CD14-positive monocyte (primary cell): Measurements from ENCODE around the gene ANO2. TPM values are rescaled to one million over a fixed set of nuclear protein-coding genes. Genes with fewer than 3 reads are reported as not detected.

ENCODE experiments used
- DNase-seq, 3 donors: peaks; one replicate each; pipeline ENCODE4 v3.0.0-alpha.2; 2011 to 2022
- H2AFZ ChIP-seq: 2 replicates; pipeline ENCODE4 v1.6.0; 2012; ENCODE audit warnings: mild to moderate bottlenecking, low read depth, low read length, inconsistent platforms; ENCODE audit not compliant: insufficient read depth, poor library complexity, severe bottlenecking
- H3K27ac ChIP-seq, 2 donors: 1 replicate in 1 of 2; 2 replicates in 1 of 2; pipeline ENCODE4 v1.5.1; 2012 to 2013; ENCODE audit warnings: low read length in 2 of 2, control low read depth in 1 of 2, inconsistent platforms in 1 of 2, low read depth in 1 of 2, mild to moderate bottlenecking in 1 of 2
- H3K27me3 ChIP-seq, 2 donors: one replicate each; pipeline versions ENCODE4 v1.6.0 to v1.6.1; 2011 to 2013; ENCODE audit warnings: low read length in 2 of 2; ENCODE audit not compliant: control insufficient read depth in 2 of 2, insufficient read depth in 2 of 2
- H3K36me3 ChIP-seq, 2 donors: replicated peaks in 1 of 2; 1 replicate in 1 of 2; 2 replicates in 1 of 2; pipeline versions ENCODE4 v1.5.1 to v1.6.1; 2012 to 2013; ENCODE audit warnings: low read length in 2 of 2, control low read depth in 1 of 2, inconsistent platforms in 1 of 2, mild to moderate bottlenecking in 1 of 2; ENCODE audit not compliant: insufficient read depth in 2 of 2, control insufficient read depth in 1 of 2
- H3K4me1 ChIP-seq, 2 donors: 1 replicate in 1 of 2; 2 replicates in 1 of 2; pipeline versions ENCODE4 v1.5.1 to v1.6.1; 2012 to 2013; ENCODE audit warnings: low read length in 2 of 2, control low read depth in 1 of 2, inconsistent platforms in 1 of 2, mild to moderate bottlenecking in 1 of 2, moderate library complexity in 1 of 2; ENCODE audit not compliant: insufficient read depth in 2 of 2, control insufficient read depth in 1 of 2
- H3K4me2 ChIP-seq: replicated peaks from 2 replicates; pipeline ENCODE3; 2012; ENCODE audit warnings: low read length, moderate library complexity, mild to moderate bottlenecking; ENCODE audit not compliant: poor library complexity, severe bottlenecking; ENCODE audit errors: extremely low read depth
- H3K4me3 ChIP-seq, 3 experiments: fragments of 200-600 bp in 1 of 3; sonication (generic) in 1 of 3; replicated peaks in 1 of 3; 1 replicate in 2 of 3; 2 replicates in 1 of 3; pipeline ENCODE4 v1.5.1; 2011 to 2013; ENCODE audit warnings: low read length in 3 of 3, mild to moderate bottlenecking in 3 of 3, control low read depth in 2 of 3, low read depth in 2 of 3, inconsistent platforms in 1 of 3, moderate library complexity in 1 of 3
- H3K79me2 ChIP-seq: 2 replicates; pipeline ENCODE4 v1.6.0; 2012; ENCODE audit warnings: mild to moderate bottlenecking, control low read depth, inconsistent platforms, low read length, moderate library complexity; ENCODE audit not compliant: insufficient read depth
- H3K9ac ChIP-seq: 2 replicates; pipeline ENCODE4 v1.6.0; 2017; ENCODE audit warnings: low read length, mild to moderate bottlenecking; ENCODE audit not compliant: insufficient read depth, poor library complexity, severe bottlenecking
- H3K9me3 ChIP-seq, 2 donors: replicated peaks in 1 of 2; 1 replicate in 1 of 2; 2 replicates in 1 of 2; pipeline versions ENCODE4 v1.5.1 to v1.6.1; 2012 to 2013; ENCODE audit warnings: low read length in 2 of 2, control low read depth in 1 of 2; ENCODE audit not compliant: control insufficient read depth in 1 of 2, insufficient read depth in 1 of 2
- H4K20me1 ChIP-seq: 2 replicates; pipeline ENCODE4 v1.6.0; 2012; ENCODE audit warnings: mild to moderate bottlenecking, low read length, control low read depth, moderate library complexity; ENCODE audit not compliant: insufficient read depth
- H3K27ac Mint-ChIP-seq, 7 donors: one replicate each; pipeline ENCODE4 v1.8.0; 2020; ENCODE audit warnings: mild to moderate bottlenecking in 7 of 7, mixed read lengths in 7 of 7, moderate library complexity in 6 of 7, inconsistent platforms in 2 of 7
- H3K27me3 Mint-ChIP-seq, 3 donors: one replicate each; pipeline ENCODE4 v1.8.0; 2021 to 2022; ENCODE audit warnings: low read depth in 3 of 3, mild to moderate bottlenecking in 3 of 3, mixed read lengths in 3 of 3, moderate library complexity in 3 of 3, inconsistent platforms in 1 of 3
- H3K36me3 Mint-ChIP-seq, 2 donors: one replicate each; pipeline ENCODE4 v1.8.0; 2020; ENCODE audit warnings: mixed read lengths in 2 of 2, inconsistent platforms in 1 of 2, mild to moderate bottlenecking in 1 of 2
- H3K4me1 Mint-ChIP-seq: one replicate; pipeline ENCODE4 v1.8.0; 2020; ENCODE audit warnings: mild to moderate bottlenecking, mixed read lengths
- H3K4me3 Mint-ChIP-seq, 2 donors: one replicate each; pipeline ENCODE4 v1.8.0; 2020; ENCODE audit warnings: mild to moderate bottlenecking in 2 of 2, mixed read lengths in 2 of 2, moderate library complexity in 1 of 2
- H3K9me3 Mint-ChIP-seq, 7 donors: one replicate each; pipeline ENCODE4 v1.8.0; 2020 to 2022; ENCODE audit warnings: mixed read lengths in 7 of 7, mild to moderate bottlenecking in 6 of 7, moderate library complexity in 6 of 7, inconsistent platforms in 2 of 7
- WGBS: methylation state at CpG from one replicate; pipeline ENCODE4 v1.1.5; 2013; ENCODE audit warnings: missing lambda C conversion rate; ENCODE audit not compliant: insufficient coverage; 5-methylcytosine and 5-hydroxymethylcytosine counted together
- intact Hi-C, 2 donors: fragments of 100-400 bp; cut with micrococcal nuclease; formaldehyde crosslinking; loops; one replicate each; pipeline versions ENCODE4 v1.15.0 to v1.15.1; 2023
- polyA plus RNA-seq, 3 donors: library from polyadenylated mRNA; depleted of rRNA in 1 of 3; unstranded in 2 of 3; stranded (reverse) in 1 of 3; fragments of 300-500 nt in 2 of 3; fragments of >200 nt in 1 of 3; fragmentation: Illumina TruSeq in 2 of 3; gene quantifications; 1 replicate in 2 of 3; 2 replicates in 1 of 3; pipeline ENCODE4 v1.2.3, GENCODE V29; 2012 to 2021
- TF ChIP-seq, protein P1 (sequence below): fragments of 200-600 bp; IDR thresholded peaks from one replicate; pipeline ENCODE4 v1.8.0; 2022; ENCODE audit warnings: antibody characterized with exemption, mild to moderate bottlenecking

Gene ANO2
- polyA plus RNA-seq, 3 donors = not detected

DNA sequence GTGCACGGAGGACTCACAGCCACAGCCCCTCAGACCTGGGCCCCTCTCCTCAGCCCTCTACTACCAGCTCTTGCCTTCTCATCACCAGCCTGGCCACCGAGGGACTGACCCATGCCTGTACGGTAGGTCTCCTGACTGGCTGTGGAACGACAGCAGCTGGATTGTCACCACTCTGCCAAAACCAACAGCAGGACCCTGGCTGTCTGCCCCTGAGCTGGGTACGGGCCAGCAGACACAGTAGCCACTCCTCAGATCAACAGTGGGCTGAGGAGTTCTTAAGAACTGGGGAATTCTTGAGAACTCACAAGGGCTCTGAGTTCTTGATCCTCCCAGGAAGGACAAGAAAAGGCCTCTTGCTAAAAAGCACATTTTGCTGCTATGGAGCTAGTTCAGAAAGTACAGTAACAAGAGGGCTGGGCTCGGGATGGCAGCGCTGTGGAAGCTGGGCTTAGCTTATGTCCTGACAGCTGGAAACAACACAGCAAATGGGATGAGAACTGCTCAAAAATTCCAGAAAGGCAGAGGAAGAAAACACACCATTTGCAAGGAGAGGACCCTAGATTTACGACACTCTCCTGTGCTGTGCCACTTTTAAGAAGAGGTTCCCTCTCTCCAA, 176.4 kb downstream of the ANO2 start:
- Histone ChIP-seq H3K4me1 (no peaks in the 10 kb centered on the region), H2AFZ (no peak overlapping the region), H3K27ac (no peak overlapping the region), H3K79me2 (no peaks in the 10 kb centered on the region), H4K20me1 (no peaks in the 10 kb centered on the region), H3K9me3 (no peaks in the 10 kb centered on the region), H3K36me3 (no peaks in the 10 kb centered on the region), H3K4me3 (no peak overlapping the region), H3K9ac (no peak overlapping the region), H3K27me3 (no peaks in the 10 kb centered on the region), H3K4me2 (no peak overlapping the region)
- Mint-ChIP-seq H3K4me3 (no peak overlapping the region), H3K27ac (no peak overlapping the region), H3K4me1 (no peaks in the 10 kb centered on the region), H3K36me3 (no peaks in the 10 kb centered on the region), H3K9me3 (peaks cover 0 to 3% (median 2%) of the 10 kb centered on the region in 7 donors), H3K27me3 (peaks cover 2 to 5% (median 3%) of the 10 kb centered on the region in 3 donors)
- intact Hi-C loops = no loop called here
- DNase-seq = no peak
- TF ChIP-seq, protein P1, sequence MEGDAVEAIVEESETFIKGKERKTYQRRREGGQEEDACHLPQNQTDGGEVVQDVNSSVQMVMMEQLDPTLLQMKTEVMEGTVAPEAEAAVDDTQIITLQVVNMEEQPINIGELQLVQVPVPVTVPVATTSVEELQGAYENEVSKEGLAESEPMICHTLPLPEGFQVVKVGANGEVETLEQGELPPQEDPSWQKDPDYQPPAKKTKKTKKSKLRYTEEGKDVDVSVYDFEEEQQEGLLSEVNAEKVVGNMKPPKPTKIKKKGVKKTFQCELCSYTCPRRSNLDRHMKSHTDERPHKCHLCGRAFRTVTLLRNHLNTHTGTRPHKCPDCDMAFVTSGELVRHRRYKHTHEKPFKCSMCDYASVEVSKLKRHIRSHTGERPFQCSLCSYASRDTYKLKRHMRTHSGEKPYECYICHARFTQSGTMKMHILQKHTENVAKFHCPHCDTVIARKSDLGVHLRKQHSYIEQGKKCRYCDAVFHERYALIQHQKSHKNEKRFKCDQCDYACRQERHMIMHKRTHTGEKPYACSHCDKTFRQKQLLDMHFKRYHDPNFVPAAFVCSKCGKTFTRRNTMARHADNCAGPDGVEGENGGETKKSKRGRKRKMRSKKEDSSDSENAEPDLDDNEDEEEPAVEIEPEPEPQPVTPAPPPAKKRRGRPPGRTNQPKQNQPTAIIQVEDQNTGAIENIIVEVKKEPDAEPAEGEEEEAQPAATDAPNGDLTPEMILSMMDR = no peak
- 91% methylated on average over 5 of the region's 8 CpGs for WGBS

DNA sequence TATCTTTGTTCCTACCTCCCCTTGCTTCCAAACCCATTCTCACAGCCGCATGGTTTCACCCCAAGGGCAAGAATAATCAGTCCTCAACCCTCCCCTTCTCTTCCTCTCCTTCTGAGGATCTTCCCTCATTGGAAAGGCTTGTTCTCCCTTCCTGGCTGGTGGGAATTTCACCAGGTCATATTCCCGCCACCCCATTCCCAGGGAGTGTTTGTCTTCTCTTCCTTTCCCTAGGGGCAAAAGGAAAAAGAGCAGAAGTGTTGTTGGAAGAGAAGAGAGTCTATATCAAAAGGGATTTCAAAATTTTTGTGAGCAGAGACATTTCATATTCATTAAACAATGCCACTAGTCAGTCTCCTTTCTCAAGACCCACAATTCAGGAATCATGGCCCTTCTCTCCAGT, 176.9 kb downstream of the ANO2 start:
- Histone ChIP-seq H3K79me2 (no peaks in the 10 kb centered on the region), H2AFZ (no peak overlapping the region), H3K36me3 (no peaks in the 10 kb centered on the region), H3K9ac (no peak overlapping the region), H4K20me1 (no peaks in the 10 kb centered on the region), H3K4me3 (no peak overlapping the region), H3K4me2 (no peak overlapping the region), H3K4me1 (no peaks in the 10 kb centered on the region), H3K27me3 (no peaks in the 10 kb centered on the region), H3K9me3 (no peaks in the 10 kb centered on the region), H3K27ac (no peak overlapping the region)
- WGBS = 100% methylated on average over 1 of the region's 2 CpGs
- Mint-ChIP-seq H3K36me3 (no peaks in the 10 kb centered on the region), H3K4me1 (no peaks in the 10 kb centered on the region), H3K27ac (no peak overlapping the region), H3K9me3 (peaks cover 0 to 3% (median 2%) of the 10 kb centered on the region in 7 donors), H3K27me3 (peaks cover 2 to 9% (median 3%) of the 10 kb centered on the region in 3 donors), H3K4me3 (no peak overlapping the region)
- DNase-seq = no peak
- TF ChIP-seq, protein P1 = no peak
- intact Hi-C loops = no loop called here
